Liver (tissue), 9 donors: Measurements from ENCODE around the gene MLH1. TPM values are rescaled to one million over a fixed set of nuclear protein-coding genes. Genes with fewer than 3 reads are reported as not detected.
A peak's percentile ranks its signal among the peaks of the same experiment; 100 is the strongest.

Experiments used
- DNase-seq: peaks from one replicate; pipeline ENCODE4 v3.0.0-alpha.2; 2017; ENCODE audit warnings: low spot score
- H3K27ac ChIP-seq, 2 donors: one replicate each; pipeline ENCODE4 v1.7.0; 2013; ENCODE audit warnings: inconsistent platforms in 2 of 2, low read length in 2 of 2, control low read depth in 1 of 2, low read depth in 1 of 2, mild to moderate bottlenecking in 1 of 2
- H3K27me3 ChIP-seq, 4 donors: one replicate each; pipeline versions ENCODE4 v1.6.1 to v1.7.0; 2013; ENCODE audit warnings: low read length in 3 of 4, inconsistent platforms in 1 of 4, mild to moderate bottlenecking in 1 of 4, moderate library complexity in 1 of 4; ENCODE audit not compliant: control insufficient read depth in 4 of 4, insufficient read depth in 4 of 4
- H3K36me3 ChIP-seq, 4 donors: one replicate each; pipeline versions ENCODE4 v1.6.1 to v1.7.0; 2013; ENCODE audit warnings: low read length in 3 of 4, mild to moderate bottlenecking in 3 of 4, low read depth in 1 of 4, moderate library complexity in 1 of 4; ENCODE audit not compliant: control insufficient read depth in 4 of 4, insufficient read depth in 3 of 4
- H3K4me1 ChIP-seq, 4 donors: one replicate each; pipeline versions ENCODE4 v1.6.1 to v1.7.0; 2013; ENCODE audit warnings: low read length in 3 of 4, mild to moderate bottlenecking in 3 of 4, moderate library complexity in 1 of 4; ENCODE audit not compliant: control insufficient read depth in 4 of 4, insufficient read depth in 4 of 4
- H3K4me3 ChIP-seq, 3 donors: one replicate each; pipeline versions ENCODE4 v1.6.1 to v1.7.0; 2013; ENCODE audit warnings: low read length in 3 of 3, control low read depth in 1 of 3, low read depth in 1 of 3, mild to moderate bottlenecking in 1 of 3
- H3K9ac ChIP-seq, 2 donors: one replicate each; pipeline ENCODE4 v1.7.0; 2013; ENCODE audit warnings: low read length in 2 of 2, mild to moderate bottlenecking in 2 of 2, moderate library complexity in 2 of 2, control low read depth in 1 of 2, low read depth in 1 of 2
- H3K9me3 ChIP-seq, 4 donors: one replicate each; pipeline versions ENCODE4 v1.6.1 to v1.7.0; 2013; ENCODE audit warnings: low read length in 3 of 4; ENCODE audit not compliant: control insufficient read depth in 4 of 4
- ATF3 ChIP-seq: IDR thresholded peaks from 2 replicates; pipeline ENCODE4 v1.6.1; 2016; ENCODE audit warnings: antibody characterized with exemption
- CTCF ChIP-seq: fragments of 150-350 bp; IDR thresholded peaks from 2 replicates; pipeline ENCODE4 v1.5.1; 2017; ENCODE audit warnings: improper control_type of control experiment, low read depth, low read length; ENCODE audit not compliant: missing input control
- EGR1 ChIP-seq, 2 donors: IDR thresholded peaks; 2 replicates each; pipeline ENCODE4 v1.6.1; 2016 to 2018; ENCODE audit warnings: antibody characterized with exemption in 2 of 2, low read depth in 2 of 2
- GABPA ChIP-seq, 2 donors: IDR thresholded peaks in 1 of 2; conservative IDR thresholded peaks in 1 of 2; 2 replicates each; pipeline ENCODE4 v1.6.1; 2016; ENCODE audit warnings: antibody characterized with exemption in 2 of 2, mild to moderate bottlenecking in 1 of 2, moderate library complexity in 1 of 2
- HNF4G ChIP-seq: IDR thresholded peaks from 2 replicates; pipeline ENCODE4 v1.6.1; 2016; ENCODE audit warnings: antibody characterized with exemption
- JUND ChIP-seq, 2 donors: IDR thresholded peaks; 2 replicates each; pipeline ENCODE4 v1.6.1; 2016; ENCODE audit warnings: antibody characterized with exemption in 2 of 2
- MAX ChIP-seq: IDR thresholded peaks from 2 replicates; pipeline ENCODE4 v1.6.1; 2016; ENCODE audit warnings: antibody characterized with exemption
- NR2F2 ChIP-seq: IDR thresholded peaks from 2 replicates; pipeline ENCODE4 v1.6.1; 2016; ENCODE audit warnings: antibody characterized with exemption
- RAD21 ChIP-seq, 2 donors: IDR thresholded peaks; 2 replicates each; pipeline ENCODE4 v1.6.1; 2016; ENCODE audit warnings: antibody characterized with exemption in 2 of 2, mild to moderate bottlenecking in 2 of 2
- REST ChIP-seq: IDR thresholded peaks from 2 replicates; pipeline ENCODE4 v1.6.1; 2016; ENCODE audit warnings: antibody characterized with exemption, mild to moderate bottlenecking
- RXRA ChIP-seq, 2 donors: IDR thresholded peaks; 2 replicates each; pipeline ENCODE4 v1.6.1; 2017 to 2018; ENCODE audit warnings: antibody characterized with exemption in 2 of 2, mild to moderate bottlenecking in 1 of 2
- SP1 ChIP-seq: IDR thresholded peaks from 2 replicates; pipeline ENCODE4 v1.6.1; 2018; ENCODE audit warnings: antibody characterized with exemption, mild to moderate bottlenecking
- YY1 ChIP-seq: IDR thresholded peaks from 2 replicates; pipeline ENCODE4 v1.6.1; 2016; ENCODE audit warnings: antibody characterized with exemption, mild to moderate bottlenecking
- ZBTB33 ChIP-seq: IDR thresholded peaks from 2 replicates; pipeline ENCODE4 v1.6.1; 2016; ENCODE audit warnings: antibody characterized with exemption
- WGBS: extraction: QIAGEN DNeasy Blood & Tissue Kit; methylation state at CpG from one replicate; pipeline ENCODE4 v1.1.7; 2013; 5-methylcytosine and 5-hydroxymethylcytosine counted together
- polyA plus RNA-seq, 2 donors: library from polyadenylated mRNA; stranded (reverse) in 1 of 2; unstranded in 1 of 2; fragments of 200-250 nt in 1 of 2; fragments of >200 nt in 1 of 2; fragmentation: Nextera tagmentation in 1 of 2; extraction: Ambion mirVana in 1 of 2; gene quantifications; one replicate each; pipeline versions ENCODE4 v1.2.1 to v1.2.3, GENCODE V29; 2013 to 2015
- total RNA-seq, 2 donors: library from RNA; depleted of rRNA; stranded (reverse); fragments of >200 nt; gene quantifications; one replicate each; pipeline ENCODE4 v1.2.3, GENCODE V29; 2014
- donor health status: healthy.
- donor health status: healthy.
- donor health status: healthy.
- donor health status: healthy.
- donor health status: healthy.

Gene MLH1
- total and polyA plus RNA-seq, 4 donors: 9.4 to 34.2 (median 22.5) TPM

- no peak for TF ChIP-seq SP1
- TF ChIP-seq ZBTB33: no peak
- TF ChIP-seq HNF4G: no peak
- TF ChIP-seq JUND (IDR thresholded peaks at IDR 0.05): no peak
- no peak for TF ChIP-seq GABPA (IDR thresholded peaks at IDR 0.05 in 1 of 2, conservative IDR thresholded peaks at IDR 0.05 in 1 of 2)
- TF ChIP-seq MAX: no peak
- no peak for TF ChIP-seq REST
- TF ChIP-seq YY1: no peak
- TF ChIP-seq RAD21 (IDR thresholded peaks at IDR 0.05): peak; percentile 64 to 79
- TF ChIP-seq EGR1 (IDR thresholded peaks at IDR 0.05; ENCODE audit: low read depth in 2 of 2): no peak
- TF ChIP-seq CTCF: peak; percentile 44
- no peak for TF ChIP-seq RXRA (IDR thresholded peaks at IDR 0.05)
- WGBS: 93% methylated on average over 2 of the region's 2 CpGs
- H3K4me1 ChIP-seq: peaks cover 0 to 7% (median 6%) of the 10 kb centered on the region in 4 donors
Observed at GRCh38 chr3:37024092-37024491, 30.8 kb downstream of the MLH1 start.

GRCh38 chr3:37024820-37025405 lies 31.6 kb downstream of the MLH1 start:
- peaks cover 2 to 38% (median 35%) of the 10 kb centered on the region in 4 donors for H3K36me3 ChIP-seq
- DNase-seq: no peak
- TF ChIP-seq MAX (no peak), YY1 (no peak), NR2F2 (no peak), CTCF (no peak), GABPA (IDR thresholded peaks at IDR 0.05 in 1 of 2, conservative IDR thresholded peaks at IDR 0.05 in 1 of 2) (no peak), RAD21 (IDR thresholded peaks at IDR 0.05) (no peak), ATF3 (no peak), SP1 (no peak), EGR1 (IDR thresholded peaks at IDR 0.05; ENCODE audit: low read depth in 2 of 2) (no peak), ZBTB33 (no peak)

More at GRCh38 chr3:37024092-37024491, 30.8 kb downstream of the MLH1 start:
- DNase-seq: no peak
- Histone ChIP-seq H3K36me3 (peaks cover 4 to 43% (median 37%) of the 10 kb centered on the region in 4 donors), H3K4me3 (no peak overlapping the region), H3K9ac (no peak overlapping the region), H3K27ac (no peak overlapping the region), H3K9me3 (no peaks in the 10 kb centered on the region), H3K27me3 (no peaks in the 10 kb centered on the region)

More at GRCh38 chr3:37024820-37025405, 31.6 kb downstream of the MLH1 start:
- Histone ChIP-seq H3K27ac (no peak overlapping the region), H3K27me3 (no peaks in the 10 kb centered on the region), H3K9me3 (no peaks in the 10 kb centered on the region), H3K4me3 (no peak overlapping the region), H3K4me1 (peaks cover 0 to 8% (median 6%) of the 10 kb centered on the region in 4 donors), H3K9ac (no peak overlapping the region)
- 95% methylated on average over 3 of the region's 3 CpGs for WGBS
